Right lobe of liver (tissue), 4 donors: ENCODE measurements around the gene ALCAM.

ENCODE experiments used
- CTCF ChIP-seq, 4 donors: fragments of 200-600 bp in 3 of 4; fragments of 450-650 bp in 1 of 4; IDR thresholded peaks; one replicate each; pipeline versions ENCODE4 v1.5.1 to v1.8.0; 2016 to 2022; ENCODE audit warnings: antibody characterized with exemption in 4 of 4, mild to moderate bottlenecking in 2 of 4
- POLR2A ChIP-seq: fragments of 450-650 bp; IDR thresholded peaks from one replicate; pipeline ENCODE4 v1.6.1; 2017; ENCODE audit warnings: antibody characterized with exemption, mild to moderate bottlenecking
- donor health status: DM: no; HTN: no; CAD: no.
- donor health status: DM: no; HTN: no; CAD: no.
- donor health status: DM: no; HTN: yes; CAD: no.

- TF ChIP-seq CTCF (IDR thresholded peaks at IDR 0.05) = no peak
- no peak for TF ChIP-seq POLR2A
Observed at GRCh38 chr3:105532251-105532650, 165.5 kb downstream of the ALCAM start.
